Measurements from ENCODE around the gene NRIP1.

Gene NRIP1

GRCh38 chr21:14961502-14961901 is 103.3 kb downstream of the NRIP1 start:
- TF ChIP-seq CTCF (IDR thresholded peaks at IDR 0.05; ENCODE audit: insufficient read depth, missing control alignments), result no peak
- FAIRE-seq, result no peak

GRCh38 chr21:14959343-14959742 is 105.5 kb downstream of the NRIP1 start:
- FAIRE-seq, result no peak
- TF ChIP-seq CTCF (IDR thresholded peaks at IDR 0.05; ENCODE audit: insufficient read depth, missing control alignments), result no peak
- DNase-seq (ENCODE audit: insufficient read length, low spot score), result no peak

More at GRCh38 chr21:14961502-14961901, 103.3 kb downstream of the NRIP1 start:
- DNase-seq (ENCODE audit: insufficient read length, low spot score), result no peak

GRCh38 chr21:14957836-14958235 is 107.0 kb downstream of the NRIP1 start:
- TF ChIP-seq CTCF (IDR thresholded peaks at IDR 0.05; ENCODE audit: insufficient read depth, missing control alignments), result no peak
- FAIRE-seq (no peak), DNase-seq (ENCODE audit: insufficient read length, low spot score) (no peak)

- FAIRE-seq (no peak), DNase-seq (ENCODE audit: insufficient read length, low spot score) (no peak)
- no peak for TF ChIP-seq CTCF (IDR thresholded peaks at IDR 0.05; ENCODE audit: insufficient read depth, missing control alignments)
Observed at GRCh38 chr21:14956807-14957206, 108.0 kb downstream of the NRIP1 start.

- TF ChIP-seq CTCF (IDR thresholded peaks at IDR 0.05; ENCODE audit: insufficient read depth, missing control alignments), result no peak
- FAIRE-seq, result no peak
- no peak for DNase-seq (ENCODE audit: insufficient read length, low spot score)
Observed at GRCh38 chr21:14955936-14956520, 108.8 kb downstream of the NRIP1 start.

GRCh38 chr21:14952916-14953315 is 111.9 kb downstream of the NRIP1 start:
- TF ChIP-seq CTCF (IDR thresholded peaks at IDR 0.05; ENCODE audit: insufficient read depth, missing control alignments), result no peak
- DNase-seq (ENCODE audit: insufficient read length, low spot score), result no peak
- no peak for FAIRE-seq

GRCh38 chr21:14949603-14950002 is 115.2 kb downstream of the NRIP1 start:
- FAIRE-seq (no peak), DNase-seq (ENCODE audit: insufficient read length, low spot score) (no peak)
- no peak for TF ChIP-seq CTCF (IDR thresholded peaks at IDR 0.05; ENCODE audit: insufficient read depth, missing control alignments)
